Activated B cell treated with CpG ODN at 0.5 μM for 24 hours (primary cell): Measurements from ENCODE around the gene LRRD1. TPM values are rescaled to one million over a fixed set of nuclear protein-coding genes. Genes with fewer than 3 reads are reported as not detected.
"Not testable (repeated sequence)": the region's sequence is repeated elsewhere in the genome, so short reads cannot be mapped to it uniquely, and the experiment has no call there.

Experiments
- ATAC-seq: fragments of 200-7000 bp; cut with Tn5 transposase; one replicate; pipeline ENCODE4 v1.10.0; 2021; ENCODE audit warnings: low read depth, mild to moderate bottlenecking, moderate library complexity
- CTCF ChIA-PET: fragments of 350-600 bp; sonication (Branson Sonifier 250); formaldehyde crosslinking; loops from one replicate; lab custom pipeline; 2021; ENCODE audit warnings: antibody characterized with exemption; lab: Charles Lee
- POLR2A ChIA-PET: fragments of 350-600 bp; sonication (Branson Sonifier 250); formaldehyde crosslinking; loops from one replicate; lab custom pipeline; 2021; ENCODE audit warnings: antibody characterized with exemption; lab: Charles Lee
- DNase-seq: peaks from one replicate; pipeline ENCODE4 v3.0.0; 2022
- H3K27ac Mint-ChIP-seq: one replicate; pipeline ENCODE4 v1.8.0; 2020; ENCODE audit warnings: mixed read lengths
- H3K27me3 Mint-ChIP-seq: one replicate; pipeline ENCODE4 v1.8.0; 2021; ENCODE audit warnings: mixed read lengths
- H3K36me3 Mint-ChIP-seq: one replicate; pipeline ENCODE4 v1.8.0; 2021; ENCODE audit warnings: low read depth, mixed read lengths
- H3K4me1 Mint-ChIP-seq: one replicate; pipeline ENCODE4 v1.8.0; 2021; ENCODE audit warnings: mixed read lengths
- H3K4me3 Mint-ChIP-seq: one replicate; pipeline ENCODE4 v1.8.0; 2020; ENCODE audit warnings: mild to moderate bottlenecking, mixed read lengths
- H3K9me3 Mint-ChIP-seq: one replicate; pipeline ENCODE4 v1.8.0; 2020; ENCODE audit warnings: mixed read lengths
- intact Hi-C: fragments of 100-400 bp; cut with micrococcal nuclease; formaldehyde crosslinking; loops from one replicate; pipeline ENCODE4 v1.15.1; 2024
- total RNA-seq: library from RNA; stranded (reverse); gene quantifications from 2 replicates; pipeline ENCODE4 v1.2.3, GENCODE V29; 2022
- TF ChIP-seq, protein P1 (sequence below): fragments of 200-600 bp; IDR thresholded peaks from one replicate; pipeline ENCODE4 v1.8.0; 2022; ENCODE audit warnings: antibody characterized with exemption, mild to moderate bottlenecking

The LRRD1 gene
- total RNA-seq, 1 donor from 2014 or later = not detected

DNA sequence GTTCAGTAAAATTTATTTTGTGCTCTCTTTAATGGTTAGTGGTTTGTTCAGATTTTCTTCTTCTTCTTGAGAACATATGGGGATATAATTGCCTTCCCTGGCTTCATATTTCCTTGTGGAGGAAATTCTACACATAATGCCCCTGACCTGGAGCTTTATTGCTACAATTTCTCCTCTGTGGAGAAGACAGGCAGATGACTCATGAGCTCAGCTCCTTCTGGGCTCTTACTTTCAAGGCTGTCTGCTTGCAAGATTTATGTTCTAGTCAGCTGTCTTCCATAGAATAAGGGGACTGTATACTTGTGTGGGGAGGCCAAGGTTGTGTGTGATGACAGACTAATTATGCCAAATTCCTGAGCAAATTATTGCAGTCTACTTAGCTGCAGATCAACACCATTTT, 1.6 kb downstream of the LRRD1 start:
- DNase-seq (no peak), ATAC-seq (no peak)
- Mint-ChIP-seq H3K36me3 (no peaks in the 10 kb centered on the region), H3K27ac (no peak overlapping the region), H3K9me3 (no peaks in the 10 kb centered on the region), H3K4me1 (peaks cover 11% of the 10 kb centered on the region), H3K4me3 (no peak overlapping the region), H3K27me3 (peaks cover 6% of the 10 kb centered on the region)
- ChIA-PET CTCF (no interaction called here), POLR2A (no interaction called here)
- intact Hi-C loops = no loop called here
- TF ChIP-seq, protein P1, sequence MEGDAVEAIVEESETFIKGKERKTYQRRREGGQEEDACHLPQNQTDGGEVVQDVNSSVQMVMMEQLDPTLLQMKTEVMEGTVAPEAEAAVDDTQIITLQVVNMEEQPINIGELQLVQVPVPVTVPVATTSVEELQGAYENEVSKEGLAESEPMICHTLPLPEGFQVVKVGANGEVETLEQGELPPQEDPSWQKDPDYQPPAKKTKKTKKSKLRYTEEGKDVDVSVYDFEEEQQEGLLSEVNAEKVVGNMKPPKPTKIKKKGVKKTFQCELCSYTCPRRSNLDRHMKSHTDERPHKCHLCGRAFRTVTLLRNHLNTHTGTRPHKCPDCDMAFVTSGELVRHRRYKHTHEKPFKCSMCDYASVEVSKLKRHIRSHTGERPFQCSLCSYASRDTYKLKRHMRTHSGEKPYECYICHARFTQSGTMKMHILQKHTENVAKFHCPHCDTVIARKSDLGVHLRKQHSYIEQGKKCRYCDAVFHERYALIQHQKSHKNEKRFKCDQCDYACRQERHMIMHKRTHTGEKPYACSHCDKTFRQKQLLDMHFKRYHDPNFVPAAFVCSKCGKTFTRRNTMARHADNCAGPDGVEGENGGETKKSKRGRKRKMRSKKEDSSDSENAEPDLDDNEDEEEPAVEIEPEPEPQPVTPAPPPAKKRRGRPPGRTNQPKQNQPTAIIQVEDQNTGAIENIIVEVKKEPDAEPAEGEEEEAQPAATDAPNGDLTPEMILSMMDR = no peak

DNA sequence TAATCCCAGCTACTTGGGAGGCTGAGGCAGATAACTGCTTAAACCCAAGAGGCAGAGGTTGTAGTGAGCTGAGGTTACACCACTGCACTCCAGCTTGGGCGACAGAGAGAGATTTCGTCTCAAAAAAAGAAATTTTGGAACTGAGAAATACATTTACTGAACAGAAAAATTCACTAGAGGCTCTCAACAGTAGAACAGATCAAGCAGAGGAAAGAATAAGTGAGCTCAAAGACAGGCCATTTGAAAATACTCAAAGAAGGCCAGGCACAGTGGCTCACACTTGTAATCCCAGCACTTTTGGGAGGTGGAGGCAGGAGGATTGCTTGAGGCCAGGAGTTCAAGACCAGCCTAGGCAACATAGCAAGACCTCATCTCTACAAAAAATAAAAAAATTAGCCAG, 9.4 kb downstream of the LRRD1 start:
- POLR2A ChIA-PET, H3K27ac Mint-ChIP-seq, DNase-seq, H3K36me3 Mint-ChIP-seq, H3K4me3 Mint-ChIP-seq, H3K9me3 Mint-ChIP-seq, H3K27me3 Mint-ChIP-seq, CTCF ChIA-PET, intact Hi-C loops, ATAC-seq, H3K4me1 Mint-ChIP-seq: not testable (repeated sequence)

DNA sequence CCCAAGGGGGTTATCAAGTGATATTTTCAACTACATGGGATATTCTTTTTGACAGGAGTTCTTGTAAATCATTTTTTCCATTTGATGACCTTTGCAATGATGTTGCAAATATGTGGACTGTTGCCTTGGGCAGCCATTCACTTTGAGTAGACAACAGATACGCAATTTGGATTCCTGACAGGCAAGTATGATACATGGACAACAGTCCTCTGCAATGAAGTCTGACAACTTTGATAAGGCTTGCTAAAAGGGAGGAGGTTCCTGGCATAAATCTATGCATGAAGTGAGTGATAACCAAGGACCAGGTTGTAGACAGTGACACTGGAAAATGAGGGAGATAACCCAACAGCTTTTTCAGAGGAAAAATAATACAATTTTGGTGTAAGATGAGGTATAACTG, 17.7 kb downstream of the LRRD1 start:
- no peaks in the 10 kb centered on the region for H3K36me3 Mint-ChIP-seq
- no peak overlapping the region for H3K4me3 Mint-ChIP-seq
- no peaks in the 10 kb centered on the region for H3K4me1 Mint-ChIP-seq
- no peak for DNase-seq
- ChIA-PET CTCF (no interaction called here), POLR2A (no interaction called here)
- TF ChIP-seq, protein P1 = no peak
- no peak overlapping the region for H3K27ac Mint-ChIP-seq
- peaks cover 8% of the 10 kb centered on the region for H3K27me3 Mint-ChIP-seq
- intact Hi-C loops = no loop called here
- no peaks in the 10 kb centered on the region for H3K9me3 Mint-ChIP-seq
- no peak for ATAC-seq

DNA sequence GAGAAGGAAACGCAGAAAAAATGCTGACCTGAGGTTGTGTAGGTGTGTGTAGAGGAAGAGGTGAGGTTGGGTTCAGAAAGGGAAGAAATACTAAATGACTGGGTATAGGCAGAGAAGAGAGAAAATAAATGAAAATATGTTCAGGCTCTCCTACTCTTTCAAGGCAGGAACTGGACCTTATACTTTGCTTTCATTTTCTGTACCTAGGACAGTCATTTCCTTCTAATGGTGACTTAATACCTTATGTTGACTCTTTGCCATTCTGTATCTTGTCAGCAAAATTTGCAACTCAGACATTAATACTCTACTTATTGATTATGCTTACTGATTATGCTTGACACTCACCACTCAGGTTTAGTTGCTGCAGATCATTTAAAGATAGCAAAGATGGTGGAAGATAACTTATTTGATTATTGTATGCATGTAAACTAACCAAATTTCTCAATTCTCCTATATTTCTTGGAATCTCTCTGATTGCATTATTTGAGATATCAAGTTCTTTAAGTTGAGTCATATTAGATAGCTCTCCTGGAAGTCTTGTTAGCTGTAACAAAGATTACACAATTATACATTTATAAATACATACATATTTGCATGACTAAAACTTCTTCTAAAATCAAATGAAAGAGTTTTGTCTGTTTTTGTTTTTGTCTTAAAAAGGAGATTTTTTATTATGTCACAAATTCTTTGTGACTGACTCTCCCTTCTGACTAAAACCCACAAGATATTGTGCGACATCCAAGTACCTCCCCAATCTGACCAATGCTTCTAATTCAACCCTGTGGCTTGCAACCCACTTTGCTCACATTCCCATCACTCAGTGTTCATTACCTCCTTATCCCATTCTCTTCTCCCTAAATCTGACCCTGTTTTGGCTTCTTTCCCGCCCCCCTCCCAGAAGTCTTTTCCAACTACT, 20.0 kb downstream of the LRRD1 start:
- Mint-ChIP-seq H3K4me3 (no peak overlapping the region), H3K4me1 (no peaks in the 10 kb centered on the region), H3K9me3 (no peaks in the 10 kb centered on the region), H3K27ac (no peak overlapping the region), H3K27me3 (peaks cover 8% of the 10 kb centered on the region), H3K36me3 (no peaks in the 10 kb centered on the region)
- no peak for ATAC-seq
- ChIA-PET POLR2A (no interaction called here), CTCF (no interaction called here)
- intact Hi-C loops = no loop called here
- DNase-seq = no peak
- TF ChIP-seq, protein P1 = no peak

DNA sequence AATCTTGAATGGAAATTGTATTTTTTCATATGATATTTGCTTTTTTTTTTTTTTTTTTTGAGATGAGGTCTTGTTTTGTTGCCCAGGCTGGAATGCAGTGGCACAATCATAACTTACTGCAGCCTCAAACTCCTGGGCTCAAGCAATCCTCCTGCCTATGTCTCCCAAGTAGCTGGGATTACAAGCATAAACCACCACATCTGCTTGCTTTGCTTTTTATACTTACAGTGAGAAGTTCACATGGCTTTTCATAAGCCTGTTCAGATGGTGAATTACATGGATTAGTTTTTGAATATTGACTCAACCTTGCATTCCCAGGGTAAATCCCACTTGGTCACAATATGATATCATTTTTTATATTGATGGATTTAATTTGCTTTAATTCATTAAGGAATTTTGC, 22.0 kb downstream of the LRRD1 start:
- Mint-ChIP-seq H3K4me3 (no peak overlapping the region), H3K27ac (no peak overlapping the region), H3K9me3 (no peaks in the 10 kb centered on the region), H3K27me3 (peaks cover 6% of the 10 kb centered on the region), H3K4me1 (no peaks in the 10 kb centered on the region), H3K36me3 (no peaks in the 10 kb centered on the region)
- no peak for ATAC-seq
- TF ChIP-seq, protein P1 = no peak
- ChIA-PET CTCF (no interaction called here), POLR2A (interaction anchor here (0.6 kb wide), 1 partner anchor 25 kb away, joined by 3 read pairs; no protein-coding TSS in a partner anchor)
- intact Hi-C loops = no loop called here
- DNase-seq = no peak
